HepG2 (cell line): Measurements from ENCODE around the gene FRMD1. TPM values are rescaled to one million over a fixed set of nuclear protein-coding genes. Genes with fewer than 3 reads are reported as not detected.
A peak's percentile ranks its signal among the peaks of the same experiment; 100 is the strongest.

Experiments
- ATF7-NPFF ChIP-seq: sonication (generic); formaldehyde crosslinking; IDR thresholded peaks from 2 replicates; pipeline ENCODE4 v1.8.1; 2023; ENCODE audit warnings: mild to moderate bottlenecking, low read depth, missing genetic modification reagents, moderate library complexity
- CREB1 ChIP-seq, 2 experiments: fragments of 450-650 bp in 1 of 2; IDR thresholded peaks; 2 replicates each; pipeline ENCODE4 v1.6.1; 2016 to 2017; ENCODE audit warnings: control low read depth in 1 of 2, mild to moderate bottlenecking in 1 of 2, missing compliant biosample characterization in 1 of 2, missing genetic modification characterization in 1 of 2
- FOXA1 ChIP-seq, 2 experiments: fragments of 450-650 bp in 1 of 2; sonication (generic) in 1 of 2; formaldehyde crosslinking in 1 of 2; IDR thresholded peaks; 2 replicates each; pipeline versions ENCODE4 v1.4.0 to v1.6.1; 2016 to 2020; ENCODE audit warnings: missing genetic modification reagents in 1 of 2
- FOXK2 ChIP-seq: fragments of 450-650 bp; IDR thresholded peaks from 2 replicates; pipeline ENCODE4 v1.6.1; 2016
- HMG20A ChIP-seq: IDR thresholded peaks from 2 replicates; pipeline ENCODE4 v1.6.1; 2016; ENCODE audit warnings: borderline replicate concordance
- IKZF1 ChIP-seq: fragments of 450-650 bp; IDR thresholded peaks from 2 replicates; pipeline ENCODE4 v1.7.1; 2016
- NFYC ChIP-seq: IDR thresholded peaks from 2 replicates; pipeline ENCODE4 v1.6.1; 2016; ENCODE audit warnings: missing genetic modification reagents, missing compliant biosample characterization
- PHB2 ChIP-seq: fragments of 450-650 bp; IDR thresholded peaks from 2 replicates; pipeline ENCODE4 v1.6.1; 2018; ENCODE audit not compliant: partially characterized antibody
- RBM39 ChIP-seq: fragments of 200-400 bp; formaldehyde crosslinking; IDR thresholded peaks from one replicate; pipeline ENCODE4 v1.6.1; 2018; ENCODE audit warnings: antibody characterized with exemption, mild to moderate bottlenecking, low read depth, low read length; ENCODE audit not compliant: poor library complexity, severe bottlenecking
- SOX5 ChIP-seq: IDR thresholded peaks from 2 replicates; pipeline ENCODE4 v1.6.1; 2016; ENCODE audit warnings: borderline replicate concordance
- SP5 ChIP-seq: IDR thresholded peaks from 2 replicates; pipeline ENCODE4 v1.6.1; 2016; ENCODE audit warnings: low read depth, borderline replicate concordance
- TCF12 ChIP-seq, 2 experiments: fragments of 450-650 bp in 1 of 2; sonication (generic) in 1 of 2; formaldehyde crosslinking in 1 of 2; IDR thresholded peaks; 2 replicates each; pipeline versions ENCODE4 v1.6.1 to v1.8.0; 2017 to 2022; ENCODE audit warnings: antibody characterized with exemption in 1 of 2, mild to moderate bottlenecking in 1 of 2, missing genetic modification reagents in 1 of 2, moderate library complexity in 1 of 2
- ZBTB14 ChIP-seq: sonication (generic); formaldehyde crosslinking; IDR thresholded peaks from 2 replicates; pipeline ENCODE4 v1.4.0; 2020; ENCODE audit warnings: missing genetic modification reagents
- ZNF143 ChIP-seq: sonication (generic); formaldehyde crosslinking; IDR thresholded peaks from 2 replicates; pipeline ENCODE4 v1.4.0; 2020; ENCODE audit warnings: missing genetic modification reagents
- ZNF503 ChIP-seq: sonication (generic); formaldehyde crosslinking; IDR thresholded peaks from 2 replicates; pipeline ENCODE4 v1.4.0; 2020; ENCODE audit warnings: missing genetic modification reagents
- ZNF563 ChIP-seq: sonication (generic); formaldehyde crosslinking; IDR thresholded peaks from 2 replicates; pipeline ENCODE4 v1.8.0; 2022; ENCODE audit warnings: mild to moderate bottlenecking, moderate library complexity, missing genetic modification reagents
- ZNF607 ChIP-seq: sonication (generic); formaldehyde crosslinking; IDR thresholded peaks from 2 replicates; pipeline ENCODE4 v1.5.1; 2020; ENCODE audit warnings: missing genetic modification reagents, mild to moderate bottlenecking, borderline replicate concordance
- ZNF773 ChIP-seq: sonication (generic); formaldehyde crosslinking; IDR thresholded peaks from 2 replicates; pipeline ENCODE4 v1.4.0; 2020; ENCODE audit warnings: missing genetic modification reagents, borderline replicate concordance
- ZNF781 ChIP-seq: sonication (generic); formaldehyde crosslinking; IDR thresholded peaks from 2 replicates; pipeline ENCODE4 v1.5.1; 2020; ENCODE audit warnings: borderline replicate concordance, mild to moderate bottlenecking, missing genetic modification reagents; ENCODE audit errors: not compliant biosample characterization
- polyA plus RNA-seq, 8 experiments: library from polyadenylated mRNA; depleted of rRNA in 3 of 8; stranded (reverse) in 7 of 8; unstranded in 1 of 8; fragments of >200 nt; fragmentation: Illumina TruSeq in 4 of 8; extraction: Trizol in 4 of 8; gene quantifications; 2 replicates each; pipeline versions ENCODE4 v1.2.1 to v1.2.3, GENCODE V29; 2011 to 2016; ENCODE audit warnings: low read depth in 4 of 8, missing spikeins in 1 of 8, mixed read lengths in 1 of 8; ENCODE audit not compliant: insufficient read depth in 1 of 8
- total RNA-seq, 5 experiments: library from RNA; depleted of rRNA; stranded (reverse); fragments of >200 nt; fragmentation: Illumina TruSeq; extraction: Trizol; gene quantifications; 2 replicates each; pipeline ENCODE4 v1.2.3, GENCODE V29; 2016; ENCODE audit warnings: low read depth in 1 of 5
- TF ChIP-seq, protein P1 (sequence below): sonication (generic); formaldehyde crosslinking; IDR thresholded peaks from 2 replicates; pipeline ENCODE4 v1.5.1; 2020; ENCODE audit warnings: mild to moderate bottlenecking, missing genetic modification reagents, borderline replicate concordance
- TF ChIP-seq, protein P2 (sequence below): sonication (generic); formaldehyde crosslinking; IDR thresholded peaks from 2 replicates; pipeline ENCODE4 v1.5.0; 2020; ENCODE audit warnings: mild to moderate bottlenecking, missing genetic modification reagents, borderline replicate concordance
- TF ChIP-seq, protein P3 (sequence below): IDR thresholded peaks from 2 replicates; pipeline ENCODE4 v1.6.1; 2012; ENCODE audit warnings: low read depth, low read length, improper control_type of control experiment

FRMD1 gene
- total and polyA plus RNA-seq, 2 of the 13 experiments (the other 11 are each of a cell fraction or from before 2014, with no cell fraction given) = 0.01 TPM; not detected in 1

- TF ChIP-seq ZNF503 (CRISPR knock-in tag) (no peak), SOX5 (CRISPR knock-in tag) (no peak), ZNF773 (CRISPR knock-in tag) (no peak), PHB2 (peak; percentile 53), ZNF143 (no peak), ZNF563 (CRISPR knock-in tag) (no peak), CREB1 (IDR thresholded peaks at IDR 0.05) (peak; percentile 84), CREB1 (CRISPR knock-in tag; IDR thresholded peaks at IDR 0.05) (no peak), ATF7-NPFF (CRISPR knock-in tag) (no peak), NFYC (no peak), RBM39 (no peak), ZNF607 (CRISPR knock-in tag) (no peak), IKZF1 (peak; percentile 96; the same call in 1 of the 2 replicates), FOXA1 (IDR thresholded peaks at IDR 0.05) (peak; percentile 26; the same call in 1 of the 2 replicates), FOXA1 (CRISPR knock-in tag; IDR thresholded peaks at IDR 0.05) (no peak), ZBTB14 (no peak), TCF12 (IDR thresholded peaks at IDR 0.05) (no peak), TCF12 (CRISPR knock-in tag; IDR thresholded peaks at IDR 0.05) (no peak), ZNF781 (CRISPR knock-in tag) (no peak), FOXK2 (peak; percentile 52; the same call in 1 of the 2 replicates), HMG20A (CRISPR knock-in tag) (no peak), SP5 (CRISPR knock-in tag) (no peak)
- TF ChIP-seq, protein P1, sequence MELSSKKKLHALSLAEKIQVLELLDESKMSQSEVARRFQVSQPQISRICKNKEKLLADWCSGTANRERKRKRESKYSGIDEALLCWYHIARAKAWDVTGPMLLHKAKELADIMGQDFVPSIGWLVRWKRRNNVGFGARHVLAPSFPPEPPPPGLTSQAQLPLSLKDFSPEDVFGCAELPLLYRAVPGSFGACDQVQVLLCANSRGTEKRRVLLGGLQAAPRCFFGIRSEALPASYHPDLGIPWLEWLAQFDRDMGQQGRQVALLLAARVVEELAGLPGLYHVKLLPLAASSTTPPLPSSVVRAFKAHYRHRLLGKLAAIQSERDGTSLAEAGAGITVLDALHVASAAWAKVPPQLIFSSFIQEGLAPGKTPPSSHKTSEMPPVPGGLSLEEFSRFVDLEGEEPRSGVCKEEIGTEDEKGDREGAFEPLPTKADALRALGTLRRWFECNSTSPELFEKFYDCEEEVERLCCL (CRISPR knock-in tag) = no peak
- TF ChIP-seq, protein P2, sequence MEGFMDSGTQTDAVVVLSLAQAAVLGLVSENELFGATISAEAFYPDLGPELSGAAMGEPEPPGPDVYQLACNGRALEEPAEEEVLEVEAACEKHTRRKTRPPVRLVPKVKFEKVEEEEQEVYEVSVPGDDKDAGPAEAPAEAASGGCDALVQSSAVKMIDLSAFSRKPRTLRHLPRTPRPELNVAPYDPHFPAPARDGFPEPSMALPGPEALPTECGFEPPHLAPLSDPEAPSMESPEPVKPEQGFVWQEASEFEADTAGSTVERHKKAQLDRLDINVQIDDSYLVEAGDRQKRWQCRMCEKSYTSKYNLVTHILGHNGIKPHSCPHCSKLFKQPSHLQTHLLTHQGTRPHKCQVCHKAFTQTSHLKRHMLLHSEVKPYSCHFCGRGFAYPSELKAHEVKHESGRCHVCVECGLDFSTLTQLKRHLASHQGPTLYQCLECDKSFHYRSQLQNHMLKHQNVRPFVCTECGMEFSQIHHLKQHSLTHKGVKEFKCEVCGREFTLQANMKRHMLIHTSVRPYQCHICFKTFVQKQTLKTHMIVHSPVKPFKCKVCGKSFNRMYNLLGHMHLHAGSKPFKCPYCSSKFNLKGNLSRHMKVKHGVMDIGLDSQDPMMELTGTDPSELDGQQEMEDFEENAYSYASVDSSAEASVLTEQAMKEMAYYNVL (CRISPR knock-in tag) = no peak
- TF ChIP-seq, protein P3, sequence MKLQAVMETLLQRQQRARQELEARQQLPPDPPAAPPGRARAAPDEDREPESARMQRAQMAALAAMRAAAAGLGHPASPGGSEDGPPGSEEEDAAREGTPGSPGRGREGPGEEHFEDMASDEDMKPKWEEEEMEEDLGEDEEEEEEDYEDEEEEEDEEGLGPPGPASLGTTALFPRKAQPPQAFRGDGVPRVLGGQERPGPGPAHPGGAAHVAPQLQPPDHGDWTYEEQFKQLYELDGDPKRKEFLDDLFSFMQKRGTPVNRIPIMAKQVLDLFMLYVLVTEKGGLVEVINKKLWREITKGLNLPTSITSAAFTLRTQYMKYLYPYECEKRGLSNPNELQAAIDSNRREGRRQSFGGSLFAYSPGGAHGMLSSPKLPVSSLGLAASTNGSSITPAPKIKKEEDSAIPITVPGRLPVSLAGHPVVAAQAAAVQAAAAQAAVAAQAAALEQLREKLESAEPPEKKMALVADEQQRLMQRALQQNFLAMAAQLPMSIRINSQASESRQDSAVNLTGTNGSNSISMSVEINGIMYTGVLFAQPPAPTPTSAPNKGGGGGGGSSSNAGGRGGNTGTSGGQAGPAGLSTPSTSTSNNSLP = no peak
Measured at GRCh38 chr6:168119539-168119938, 40.5 kb upstream of the FRMD1 start (continued).
